DND-41 (cell line): ENCODE results near the gene LGALS7.

Experiments
- ATAC-seq: fragments of 200-7000 bp; cut with Tn5 transposase; 3 replicates; pipeline ENCODE4 v1.9.1; 2021; ENCODE audit warnings: low read depth; ENCODE audit not compliant: insufficient read depth
- DNase-seq: peaks from one replicate; pipeline ENCODE4 v3.0.0-alpha.2; 2020
- H2AFZ ChIP-seq: 2 replicates; pipeline ENCODE4 v1.6.0; 2012; ENCODE audit warnings: low read depth, low read length
- H3K27ac ChIP-seq: 2 replicates; pipeline ENCODE4 v1.5.1; 2012; ENCODE audit warnings: low read length, inconsistent platforms
- H3K27me3 ChIP-seq: fragments of 200-600 bp; sonication (generic); 2 replicates; pipeline ENCODE4 v1.6.0; 2012; ENCODE audit warnings: low read length, mild to moderate bottlenecking, inconsistent platforms; ENCODE audit not compliant: insufficient read depth, poor library complexity
- H3K36me3 ChIP-seq: 2 replicates; pipeline ENCODE4 v1.5.1; 2012; ENCODE audit warnings: low read length, inconsistent platforms; ENCODE audit not compliant: insufficient read depth
- H3K4me1 ChIP-seq: 2 replicates; pipeline ENCODE4 v1.5.1; 2012; ENCODE audit warnings: mild to moderate bottlenecking, low read length; ENCODE audit not compliant: insufficient read depth
- H3K4me2 ChIP-seq: 2 replicates; pipeline ENCODE4 v1.6.0; 2012; ENCODE audit warnings: mild to moderate bottlenecking, moderate library complexity, low read length, inconsistent platforms; ENCODE audit not compliant: insufficient read depth
- H3K4me3 ChIP-seq, 2 experiments: fragments of 200-600 bp in 1 of 2; shearing (Covaris generic) in 1 of 2; 2 replicates each; pipeline ENCODE4 v1.5.1; 2012 to 2016; ENCODE audit warnings: inconsistent platforms in 2 of 2, low read length in 2 of 2, mild to moderate bottlenecking in 2 of 2, low read depth in 1 of 2, moderate library complexity in 1 of 2
- H3K79me2 ChIP-seq: 2 replicates; pipeline ENCODE4 v1.6.0; 2012; ENCODE audit warnings: low read length, inconsistent platforms; ENCODE audit not compliant: insufficient read depth
- H3K9ac ChIP-seq: 2 replicates; pipeline ENCODE4 v1.6.0; 2012; ENCODE audit warnings: low read depth, mild to moderate bottlenecking, inconsistent platforms, low read length, moderate library complexity
- H3K9me3 ChIP-seq: 2 replicates; pipeline ENCODE4 v1.5.1; 2012; ENCODE audit warnings: low read length, moderate library complexity, mild to moderate bottlenecking, inconsistent platforms; ENCODE audit not compliant: insufficient read depth, severe bottlenecking
- H4K20me1 ChIP-seq: 2 replicates; pipeline ENCODE4 v1.6.0; 2012; ENCODE audit warnings: low read length; ENCODE audit not compliant: insufficient read depth
- CTCF ChIP-seq: IDR thresholded peaks from 2 replicates; pipeline ENCODE4 v1.5.1; 2012; ENCODE audit warnings: borderline replicate concordance, low read length, moderate library complexity, mild to moderate bottlenecking; ENCODE audit not compliant: poor library complexity, severe bottlenecking; ENCODE audit errors: extremely low read depth
- EZH2 ChIP-seq: IDR thresholded peaks from 3 replicates; pipeline ENCODE4 v1.6.1; 2012; ENCODE audit warnings: borderline replicate concordance, low read depth, mild to moderate bottlenecking, moderate library complexity, low read length, inconsistent platforms; ENCODE audit not compliant: severe bottlenecking

The LGALS7 gene

DNA sequence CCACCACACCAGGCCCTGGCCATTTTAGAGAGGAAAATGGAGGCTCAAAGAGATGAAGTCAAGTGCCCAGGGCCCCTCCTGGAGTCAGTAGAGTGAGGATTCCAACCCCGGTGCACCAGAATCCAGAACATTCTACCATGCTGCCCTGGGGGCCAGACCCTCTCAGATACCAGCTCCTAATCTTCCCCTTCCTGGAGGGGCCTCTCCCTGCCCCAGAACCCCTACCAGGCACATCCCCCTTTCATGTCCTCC is 40.1 kb downstream of the LGALS7 start:
- DNase-seq, result no peak
- Histone ChIP-seq H3K4me1 (no peaks in the 10 kb centered on the region), H2AFZ (no peak overlapping the region), H4K20me1 (no peaks in the 10 kb centered on the region; the same call in 1 of the 2 replicates), H3K9me3 (no peaks in the 10 kb centered on the region), H3K36me3 (peaks cover 22% of the 10 kb centered on the region), H3K4me3 (no peak overlapping the region), H3K9ac (no peak overlapping the region), H3K4me2 (no peak overlapping the region), H3K27ac (no peak overlapping the region), H3K27me3 (no peaks in the 10 kb centered on the region), H3K79me2 (no peaks in the 10 kb centered on the region)
- TF ChIP-seq CTCF, result no peak
- TF ChIP-seq EZH2, result no peak
- no peak for ATAC-seq

- Histone ChIP-seq H3K4me3 (no peak overlapping the region), H3K27ac (no peak overlapping the region), H3K4me2 (no peak overlapping the region), H3K9me3 (no peaks in the 10 kb centered on the region), H2AFZ (no peak overlapping the region), H4K20me1 (no peaks in the 10 kb centered on the region; the same call in 1 of the 2 replicates), H3K4me1 (no peaks in the 10 kb centered on the region), H3K36me3 (peaks cover 35% of the 10 kb centered on the region), H3K9ac (no peak overlapping the region), H3K79me2 (no peaks in the 10 kb centered on the region), H3K27me3 (no peaks in the 10 kb centered on the region)
- DNase-seq, result no peak
- no peak for ATAC-seq
- no peak for TF ChIP-seq EZH2
- TF ChIP-seq CTCF, result no peak
Measured at GRCh38 chr19:38731654-38732301, 41.5 kb downstream of the LGALS7 start.

DNA sequence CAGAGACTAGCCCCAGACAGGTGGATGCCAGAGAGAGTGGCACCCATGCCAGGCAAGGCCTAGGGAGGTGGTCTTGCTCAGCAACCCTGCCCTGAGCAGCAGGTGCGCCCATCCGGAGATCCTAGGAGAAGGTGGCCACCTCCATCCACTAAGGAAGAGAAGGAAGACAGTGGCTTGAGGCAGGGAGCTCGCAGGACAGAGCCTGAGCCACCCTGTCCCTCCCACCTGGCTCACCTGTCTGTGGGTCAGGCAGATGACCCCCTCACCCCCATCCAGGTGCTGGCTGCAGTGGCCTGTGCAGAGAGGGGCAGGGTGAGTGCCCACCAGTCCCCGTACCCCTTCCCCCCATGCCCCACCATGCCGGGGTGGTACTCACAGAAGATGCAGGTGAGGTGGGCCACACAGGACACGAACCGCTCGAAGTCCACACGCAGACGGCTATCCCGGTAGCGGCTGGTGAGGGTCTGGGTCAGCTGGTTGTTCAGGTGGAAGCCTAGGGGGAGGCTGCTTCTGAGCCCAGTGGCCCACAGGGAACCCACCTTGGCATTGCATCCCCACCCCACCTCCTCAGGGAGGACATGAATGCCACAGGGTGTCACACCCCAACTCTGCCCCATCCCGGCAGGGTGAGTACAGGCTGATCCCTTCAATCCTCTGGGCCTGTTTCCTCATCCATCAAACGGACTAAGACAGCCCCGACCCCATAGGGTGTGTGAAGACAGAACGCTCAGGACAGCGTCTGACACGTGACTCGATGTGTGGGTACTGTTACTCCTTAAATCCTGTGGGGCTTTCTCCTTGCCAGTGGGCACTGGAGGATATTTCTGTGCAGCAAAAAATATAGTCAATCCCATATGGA is 42.4 kb downstream of the LGALS7 start:
- Histone ChIP-seq H3K9me3 (no peaks in the 10 kb centered on the region), H3K27me3 (no peaks in the 10 kb centered on the region), H2AFZ (no peak overlapping the region), H3K36me3 (peaks cover 43% of the 10 kb centered on the region), H3K9ac (no peak overlapping the region), H4K20me1 (peaks cover 3% of the 10 kb centered on the region; the same call in 1 of the 2 replicates), H3K4me1 (no peaks in the 10 kb centered on the region), H3K4me3 (no peak overlapping the region), H3K27ac (no peak overlapping the region), H3K79me2 (no peaks in the 10 kb centered on the region), H3K4me2 (no peak overlapping the region)
- no peak for DNase-seq
- no peak for ATAC-seq
- no peak for TF ChIP-seq EZH2
- TF ChIP-seq CTCF, result no peak
